Measurements from ENCODE around the gene DIPK1B.

DIPK1B gene

DNA sequence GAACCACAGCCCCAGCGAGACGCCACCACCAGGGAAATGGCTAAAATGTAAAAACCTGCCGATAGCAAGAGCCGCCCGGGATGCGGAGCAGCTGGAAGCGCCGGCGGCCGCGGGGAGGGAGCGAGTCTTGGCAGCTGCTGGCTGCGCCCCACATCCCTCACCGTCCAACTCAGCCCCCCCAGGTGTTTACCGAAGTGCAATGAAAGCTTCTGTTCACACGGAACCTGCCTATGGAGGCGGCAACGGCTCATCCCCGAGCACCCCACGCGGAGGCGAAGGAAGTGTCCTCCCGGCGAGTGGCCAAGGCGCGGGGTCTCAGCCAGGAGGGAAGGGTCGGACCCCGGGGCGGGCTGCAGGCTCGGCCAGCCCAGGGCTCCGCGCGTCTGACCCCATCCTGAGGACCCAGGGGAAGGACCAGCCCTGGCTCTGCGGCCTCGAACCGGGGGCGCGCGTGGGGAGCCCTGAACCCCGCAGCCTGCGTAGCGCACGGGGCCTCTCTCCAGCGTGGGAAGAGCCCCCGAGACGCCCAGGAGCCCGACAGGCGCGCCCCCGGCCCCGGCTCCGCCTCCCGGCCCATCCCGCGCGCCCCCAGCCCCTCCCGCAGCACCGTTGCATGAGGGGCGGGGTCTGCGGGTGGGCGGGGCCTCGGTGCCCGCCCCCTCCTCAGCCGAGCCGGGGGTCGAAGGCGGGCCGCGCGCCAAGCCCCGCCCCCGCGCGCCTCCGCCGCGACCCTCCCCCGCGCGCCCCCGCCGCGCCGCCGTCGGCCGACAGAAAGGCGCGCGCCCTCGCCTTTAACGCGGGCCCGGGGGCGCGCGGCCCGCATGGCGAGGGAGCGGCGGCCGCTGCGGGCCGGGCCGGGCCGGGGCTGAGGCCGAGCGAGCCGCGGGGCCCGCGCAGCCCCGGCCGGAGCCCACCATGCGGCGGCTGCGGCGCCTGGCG lies at the start of gene DIPK1B:
TSS of gene DIPK1B (plus strand) at position 822 of the 939 bp plus-strand sequence. CDS start at position 916, 94 bp downstream.
- peak; percentile 15 for DNase-seq

DNA sequence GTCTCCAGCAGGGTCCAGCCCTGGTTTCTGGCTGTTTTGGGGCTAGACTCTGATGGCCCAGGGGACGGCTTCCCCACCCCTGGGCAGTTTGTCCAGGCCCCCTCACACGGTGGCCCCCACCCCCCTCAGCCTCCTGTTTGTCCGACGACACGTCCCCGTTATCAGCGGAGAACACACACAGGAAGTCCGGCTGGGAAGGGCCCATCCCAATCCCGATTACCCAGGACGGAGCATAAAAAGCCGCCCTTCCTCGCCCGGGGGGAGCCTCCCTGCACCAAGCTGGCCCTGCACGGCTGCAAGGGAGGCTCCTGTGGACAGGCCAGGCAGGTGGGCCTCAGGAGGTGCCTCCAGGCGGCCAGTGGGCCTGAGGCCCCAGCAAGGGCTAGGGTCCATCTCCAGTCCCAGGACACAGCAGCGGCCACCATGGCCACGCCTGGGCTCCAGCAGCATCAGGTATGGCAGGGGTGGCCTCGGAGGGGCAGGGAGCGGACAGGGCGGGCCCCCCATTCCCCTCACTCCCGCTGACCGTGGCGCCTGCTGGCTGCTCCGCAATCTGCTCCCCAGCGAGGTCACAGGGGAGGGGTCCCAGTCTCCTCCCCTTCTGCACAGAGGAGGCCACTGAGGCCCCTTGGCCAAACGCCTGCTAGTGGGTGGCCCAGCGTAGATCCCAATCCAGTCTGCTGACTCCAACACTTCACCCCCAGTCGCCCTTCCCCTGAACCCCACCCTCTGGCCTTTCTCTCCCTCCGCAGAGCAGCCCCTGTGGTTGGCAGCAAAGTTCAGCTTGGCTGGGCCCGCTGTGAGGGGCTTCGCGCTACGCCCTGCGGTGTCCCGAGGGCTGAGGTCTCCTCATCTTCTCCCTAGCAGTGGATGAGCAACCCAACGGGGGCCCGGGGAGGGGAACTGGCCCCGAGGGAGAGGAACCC lies 49.5 kb upstream of the DIPK1B start, which contains the start of gene EGFL7:
TSS of gene EGFL7 (plus strand) at position 261 of the 926 bp plus-strand sequence. CDS start 5,367 bp downstream, outside the sequence.
- no peak for DNase-seq

DNA sequence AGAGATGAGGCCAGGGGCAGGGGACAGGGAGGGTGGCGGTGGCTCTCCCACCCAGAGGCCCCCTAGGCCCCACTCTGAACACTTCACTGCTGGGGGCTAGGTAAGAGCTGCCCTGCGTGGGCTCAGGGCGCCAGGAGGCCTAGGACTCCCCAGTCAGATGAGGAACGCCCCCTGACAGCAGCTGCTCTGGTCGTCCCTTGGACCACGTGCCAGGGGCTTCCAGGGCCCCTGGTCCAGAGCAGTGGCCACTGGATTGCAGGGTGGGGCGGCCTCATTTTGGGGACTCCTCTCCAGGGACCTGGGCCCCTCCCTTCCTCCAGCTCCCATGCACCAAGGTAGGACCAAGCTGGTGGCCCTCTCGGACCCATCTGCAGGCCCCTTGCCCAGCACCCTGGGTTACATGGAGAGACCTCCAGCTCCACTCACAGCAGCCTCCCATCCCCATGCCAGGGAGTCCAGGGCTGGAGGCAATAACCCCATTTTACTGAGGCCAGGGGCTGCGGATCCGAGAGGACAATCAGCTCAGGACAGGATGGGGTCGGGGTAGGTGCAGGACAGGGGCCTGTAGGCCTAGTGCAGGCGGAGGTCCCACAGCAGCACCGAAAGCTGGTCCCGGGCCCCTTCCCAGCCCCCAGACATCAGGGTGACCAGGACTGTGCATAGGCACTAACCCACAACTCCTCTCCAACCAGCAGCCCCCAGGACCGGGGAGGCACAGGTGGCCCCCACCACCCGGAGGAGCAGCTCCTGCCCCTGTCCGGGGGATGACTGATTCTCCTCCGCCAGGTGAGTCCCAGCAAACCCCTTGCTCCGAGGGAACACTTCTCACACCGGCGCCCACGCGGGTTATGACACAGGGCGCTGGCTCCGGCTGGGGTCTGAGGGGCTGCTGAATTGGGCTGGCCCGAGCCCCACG lies 48.1 kb upstream of the DIPK1B start:
- DNase-seq = no peak

DNA sequence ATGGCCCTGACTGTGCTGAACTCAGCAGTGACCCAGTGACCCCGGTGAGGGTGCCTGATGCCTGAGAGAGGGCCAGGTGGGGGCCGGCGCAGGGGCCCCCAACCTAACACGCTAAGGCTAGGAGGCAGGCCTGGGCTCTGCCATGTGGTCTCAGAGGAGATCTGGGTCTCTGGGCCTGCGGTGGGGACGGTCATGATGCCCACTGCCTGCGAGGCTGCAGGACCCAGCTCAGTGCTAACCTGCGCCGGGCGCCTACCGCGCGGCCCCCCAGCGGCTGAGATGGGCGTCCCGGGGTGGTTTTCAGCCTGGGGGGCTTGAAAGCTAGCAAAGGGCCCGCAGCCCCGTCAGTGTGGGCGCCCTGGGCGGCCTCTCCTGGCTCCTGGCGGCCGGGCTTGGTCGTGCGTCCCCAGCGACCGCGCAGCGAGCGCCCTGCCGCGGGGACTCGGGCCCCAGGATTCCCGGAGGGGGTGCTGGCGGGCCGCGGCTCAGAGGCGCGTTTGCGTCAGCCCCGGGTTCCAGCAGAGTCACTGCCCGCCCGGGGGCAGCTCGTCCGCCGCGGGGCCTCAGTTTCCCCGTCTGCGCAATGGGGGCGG lies 47.2 kb upstream of the DIPK1B start:
- no peak for DNase-seq

DNA sequence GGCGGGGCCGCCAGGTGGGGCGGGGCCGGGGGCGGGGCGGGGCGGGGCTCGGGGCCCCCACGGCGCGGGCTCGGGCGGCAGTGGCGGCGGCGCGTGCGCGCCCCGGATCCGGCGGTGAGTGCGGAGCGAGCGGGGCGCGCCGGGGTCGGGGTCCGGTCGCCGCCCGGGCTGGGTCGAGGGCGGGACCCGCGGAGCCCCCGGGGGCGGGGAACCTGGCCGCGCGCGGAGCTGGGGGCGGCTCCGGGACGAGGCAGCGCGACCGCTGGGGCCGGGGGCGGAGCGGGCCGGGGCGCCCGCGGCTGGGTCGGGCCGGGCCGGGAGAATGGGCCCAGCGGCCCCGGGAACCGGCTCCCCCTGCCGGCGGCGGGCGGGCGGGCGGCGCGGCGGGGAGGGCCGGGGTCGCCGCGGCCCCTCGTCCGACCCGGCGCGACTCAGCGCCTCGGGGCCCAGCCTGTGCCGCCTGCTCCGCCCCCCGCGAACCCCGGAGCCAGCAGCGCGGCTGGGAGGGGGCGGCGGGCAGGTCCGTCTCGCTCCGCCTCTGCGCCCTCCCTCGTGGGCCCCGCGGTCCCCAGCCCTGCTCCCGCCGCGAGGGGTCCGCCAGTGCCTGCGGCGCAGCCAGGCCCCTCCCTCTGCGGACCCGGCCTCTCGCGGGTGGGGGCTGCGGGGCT lies 46.5 kb upstream of the DIPK1B start:
- no peak for DNase-seq

DNA sequence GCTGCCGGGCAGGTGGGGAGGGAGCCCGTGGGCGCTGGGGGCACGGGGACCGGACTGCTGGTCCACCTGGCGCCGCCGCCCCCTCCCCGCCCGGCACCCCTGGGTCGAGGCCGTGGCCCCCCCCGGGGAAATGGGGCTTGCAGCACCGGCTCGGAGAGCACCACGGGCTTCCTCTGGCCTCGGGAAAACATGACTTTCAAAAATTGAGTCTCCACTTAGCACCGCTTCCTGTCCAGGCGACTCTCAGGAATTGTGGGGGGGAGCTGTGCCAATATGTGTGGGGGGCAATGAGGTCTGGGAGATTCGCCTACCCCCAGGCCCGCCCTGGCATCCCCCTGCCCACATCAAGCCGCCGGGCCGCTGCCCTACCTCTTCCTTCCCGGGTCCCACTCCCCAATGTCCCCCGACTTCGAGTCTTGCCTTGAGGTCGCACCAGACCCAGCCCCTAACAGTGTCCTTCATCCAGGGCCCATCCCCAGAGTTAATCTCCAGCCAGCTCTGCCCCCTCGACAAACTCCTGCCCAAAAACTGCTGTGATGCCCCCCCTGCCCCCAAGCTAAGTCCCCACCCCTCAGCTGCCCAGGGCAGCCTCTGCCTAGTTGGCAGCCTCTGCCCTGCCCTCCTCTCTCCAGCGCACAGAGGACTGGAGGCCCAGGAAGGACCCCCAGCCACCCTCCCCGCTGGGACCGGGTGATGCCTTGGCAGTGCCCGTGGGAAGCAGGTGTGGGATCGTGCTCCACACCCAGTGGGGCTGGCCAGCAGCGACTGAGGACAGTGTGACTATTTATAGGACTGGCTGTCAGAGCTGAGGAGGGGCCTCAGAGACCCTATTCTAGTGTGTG lies 45.8 kb upstream of the DIPK1B start:
- no peak for DNase-seq

DNA sequence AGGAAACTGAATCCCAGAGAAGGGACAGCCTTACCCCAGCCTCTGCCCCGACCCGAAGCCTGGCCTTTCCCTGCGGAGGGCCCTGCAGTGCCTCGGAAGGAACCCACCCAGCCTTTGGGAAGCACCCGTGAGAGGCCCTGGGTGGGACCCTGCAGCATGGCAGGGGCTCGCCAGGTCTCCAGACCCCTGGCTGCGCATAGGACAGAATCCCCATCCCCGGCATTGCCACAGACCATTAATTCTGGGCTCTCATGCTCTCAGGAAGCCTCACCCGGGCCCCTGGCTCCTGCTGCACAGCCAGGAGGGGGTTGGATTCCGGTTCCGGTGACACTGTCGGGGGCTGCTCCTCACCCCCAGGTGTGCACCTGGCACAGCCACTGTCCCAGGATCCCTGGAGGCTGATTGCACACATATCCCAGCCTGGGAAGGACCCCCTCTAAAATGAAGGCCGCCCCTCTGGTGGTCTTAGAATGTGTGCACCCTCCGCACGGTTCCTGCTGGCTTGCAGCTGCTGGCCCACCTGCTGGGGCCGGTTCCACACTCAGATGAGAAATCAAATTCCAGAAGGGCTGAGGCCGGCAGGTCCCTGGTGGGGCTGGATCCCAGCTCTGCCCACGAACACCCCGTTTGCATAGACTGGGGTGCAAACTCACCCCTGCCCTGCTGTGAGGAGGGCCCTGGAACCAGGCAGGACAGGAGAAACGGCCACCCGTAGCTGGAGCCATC lies 45.0 kb upstream of the DIPK1B start:
- DNase-seq = no peak

DNA sequence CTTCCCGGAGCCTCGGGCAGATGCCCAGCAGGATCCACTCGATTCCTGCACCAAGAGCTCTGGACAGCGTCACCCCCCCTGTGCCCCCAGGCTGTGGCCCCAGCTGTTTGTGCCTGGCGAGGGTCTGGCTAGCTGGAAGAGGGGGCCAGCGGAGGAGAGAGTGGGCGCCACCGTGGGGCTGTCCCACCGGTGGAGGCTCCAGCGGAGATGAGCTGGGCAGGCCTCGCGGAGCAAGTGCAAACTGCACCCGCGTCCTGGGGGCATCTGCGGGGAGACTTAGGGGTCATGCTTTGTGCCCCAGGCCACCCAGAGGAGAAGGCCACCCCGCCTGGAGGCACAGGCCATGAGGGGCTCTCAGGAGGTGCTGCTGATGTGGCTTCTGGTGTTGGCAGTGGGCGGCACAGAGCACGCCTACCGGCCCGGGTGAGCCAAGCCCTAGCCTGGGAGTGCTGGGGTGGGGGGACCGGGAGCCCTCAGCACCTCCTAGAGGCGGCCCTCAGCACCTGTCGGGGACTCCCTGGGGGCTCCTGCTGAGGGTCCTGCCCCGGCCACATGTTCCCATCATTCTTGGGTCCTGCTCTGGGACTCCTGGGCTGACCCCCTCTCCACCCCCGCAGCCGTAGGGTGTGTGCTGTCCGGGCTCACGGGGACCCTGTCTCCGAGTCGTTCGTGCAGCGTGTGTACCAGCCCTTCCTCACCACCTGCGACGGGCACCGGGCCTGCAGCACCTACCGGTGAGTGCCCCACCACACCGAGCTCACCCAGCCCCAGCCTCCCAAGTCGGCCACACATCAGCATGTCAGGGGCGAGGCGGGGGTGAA lies 44.2 kb upstream of the DIPK1B start:
- no peak for DNase-seq

DNA sequence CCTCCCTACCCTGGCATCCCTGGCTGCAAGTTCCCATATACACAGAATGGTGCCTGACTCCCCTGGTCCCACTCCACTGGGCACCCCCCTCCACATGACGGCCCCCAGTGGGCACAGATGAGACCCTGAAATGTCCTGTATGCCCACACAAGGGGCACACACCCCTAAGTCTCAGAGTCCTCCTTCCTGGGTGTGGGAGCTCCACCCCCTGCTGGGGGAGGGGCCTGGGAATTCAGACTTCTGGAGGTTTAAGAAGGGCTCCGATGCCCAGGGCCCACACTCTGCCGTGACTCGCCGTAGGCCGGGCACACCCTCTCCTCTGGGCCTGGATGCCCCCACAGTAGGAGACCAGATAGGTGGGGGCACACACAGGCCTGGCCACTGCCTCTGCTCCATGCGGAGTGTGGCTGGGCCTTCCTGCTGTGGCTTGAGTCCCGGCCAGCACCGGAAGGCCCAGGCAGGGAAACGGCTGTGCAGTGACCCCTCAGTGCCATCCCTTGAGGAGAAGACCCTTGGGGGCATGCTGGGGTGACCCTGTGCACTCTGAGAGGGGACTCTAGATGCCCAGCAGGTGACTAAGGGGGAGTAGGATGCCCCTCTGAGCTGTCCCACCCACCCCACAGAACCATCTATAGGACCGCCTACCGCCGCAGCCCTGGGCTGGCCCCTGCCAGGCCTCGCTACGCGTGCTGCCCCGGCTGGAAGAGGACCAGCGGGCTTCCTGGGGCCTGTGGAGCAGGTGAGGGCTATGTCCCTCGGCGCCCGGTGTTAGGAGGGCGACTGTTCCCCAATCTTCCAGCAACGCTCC lies 43.2 kb upstream of the DIPK1B start:
- no peak for DNase-seq

DNA sequence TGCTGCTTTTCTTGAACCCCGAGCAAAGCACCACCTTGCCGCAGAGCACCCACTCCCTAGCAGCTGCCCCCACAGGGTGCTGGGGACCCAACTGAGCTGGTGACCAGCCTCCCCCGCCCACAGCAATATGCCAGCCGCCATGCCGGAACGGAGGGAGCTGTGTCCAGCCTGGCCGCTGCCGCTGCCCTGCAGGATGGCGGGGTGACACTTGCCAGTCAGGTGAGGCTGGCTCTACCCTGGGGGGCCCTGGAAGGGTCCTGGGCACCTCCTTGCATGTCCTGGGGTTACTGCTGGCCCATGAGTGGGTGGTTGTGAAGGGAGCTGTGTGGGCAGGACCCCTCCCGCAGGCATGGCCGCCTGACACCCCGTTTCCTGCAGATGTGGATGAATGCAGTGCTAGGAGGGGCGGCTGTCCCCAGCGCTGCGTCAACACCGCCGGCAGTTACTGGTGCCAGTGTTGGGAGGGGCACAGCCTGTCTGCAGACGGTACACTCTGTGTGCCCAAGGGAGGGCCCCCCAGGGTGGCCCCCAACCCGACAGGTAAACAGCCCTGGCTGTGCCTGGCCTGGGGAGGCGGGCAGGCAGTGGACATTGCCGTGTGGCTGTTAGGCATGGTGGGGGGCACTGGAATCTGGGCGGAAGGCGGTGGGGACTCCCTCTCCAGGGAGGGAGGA lies 42.4 kb upstream of the DIPK1B start:
- DNase-seq = no peak

DNA sequence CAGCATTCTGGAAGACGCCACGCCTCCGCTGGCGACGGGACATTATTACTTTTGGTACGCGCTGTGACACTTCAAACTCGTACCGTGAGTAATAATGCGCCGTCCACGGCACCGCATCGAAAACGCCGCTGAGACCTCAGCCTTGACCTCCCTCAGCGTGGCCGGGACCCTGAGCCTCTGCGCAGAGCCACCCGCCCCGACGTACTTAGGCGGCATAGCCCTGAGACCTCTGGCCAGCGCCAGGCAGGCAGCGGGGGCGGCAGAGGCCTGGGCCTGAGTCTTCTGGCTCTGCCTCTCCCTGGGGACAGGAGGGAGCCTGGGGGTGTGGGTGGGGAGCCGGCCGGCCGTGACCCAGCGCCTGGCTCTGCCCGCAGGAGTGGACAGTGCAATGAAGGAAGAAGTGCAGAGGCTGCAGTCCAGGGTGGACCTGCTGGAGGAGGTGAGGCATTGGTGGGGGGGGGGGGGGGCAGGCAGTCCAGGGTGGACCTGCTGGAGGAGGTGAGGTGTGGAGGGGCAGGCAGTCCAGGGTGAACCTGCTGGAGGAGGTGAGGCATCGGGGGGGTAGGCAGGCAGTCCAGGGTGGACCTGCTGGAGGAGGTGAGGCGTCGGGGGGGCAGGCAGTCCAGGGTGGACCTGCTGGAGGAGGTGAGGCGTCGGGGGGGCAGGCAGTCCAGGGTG lies 41.7 kb upstream of the DIPK1B start:
- DNase-seq = no peak

DNA sequence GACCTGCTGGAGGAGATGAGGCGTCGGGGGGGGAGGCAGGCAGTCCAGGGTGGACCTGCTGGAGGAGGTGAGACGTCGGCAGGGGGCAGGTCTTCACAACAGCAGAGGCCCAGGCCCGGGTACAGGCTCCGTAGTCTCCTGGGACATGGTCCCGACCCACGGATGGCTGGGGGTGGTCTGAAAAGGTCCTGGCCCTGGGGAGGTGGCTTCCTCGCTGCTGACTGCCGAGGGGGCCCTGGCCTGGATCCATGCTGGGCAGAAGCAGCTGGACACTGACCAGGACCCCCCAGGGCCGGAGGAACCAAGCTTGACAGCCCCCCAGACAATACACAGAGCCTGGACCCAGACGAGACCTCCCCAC lies 41.1 kb upstream of the DIPK1B start:
- DNase-seq = no peak

DNA sequence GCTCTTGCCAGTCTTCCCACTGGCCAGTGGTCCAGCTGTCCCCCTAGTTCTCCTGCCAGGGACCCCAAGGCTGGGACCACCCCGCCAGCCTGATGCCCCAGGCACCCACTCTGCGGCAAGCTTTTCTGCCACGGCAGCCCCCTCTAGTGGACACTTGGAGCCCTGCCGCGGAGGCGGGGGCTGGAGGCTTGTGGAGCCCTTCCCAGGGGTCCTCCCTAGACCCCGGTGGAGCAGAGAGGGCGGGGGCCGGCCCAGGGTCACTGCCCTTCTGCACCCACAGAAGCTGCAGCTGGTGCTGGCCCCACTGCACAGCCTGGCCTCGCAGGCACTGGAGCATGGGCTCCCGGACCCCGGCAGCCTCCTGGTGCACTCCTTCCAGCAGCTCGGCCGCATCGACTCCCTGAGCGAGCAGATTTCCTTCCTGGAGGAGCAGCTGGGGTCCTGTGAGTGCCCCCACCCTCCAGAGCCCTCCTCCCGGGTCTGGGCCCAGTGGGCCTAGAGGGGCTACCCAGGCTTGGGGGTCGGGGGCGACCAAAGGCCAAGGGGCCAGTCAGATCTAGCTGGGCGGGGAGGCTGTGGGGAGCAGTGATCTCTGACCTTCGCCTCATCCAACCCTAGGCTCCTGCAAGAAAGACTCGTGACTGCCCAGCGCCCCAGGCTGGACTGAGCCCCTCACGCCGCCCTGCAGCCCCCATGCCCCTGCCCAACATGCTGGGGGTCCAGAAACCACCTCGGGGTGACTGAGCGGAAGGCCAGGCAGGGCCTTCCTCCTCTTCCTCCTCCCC lies 40.5 kb upstream of the DIPK1B start:
- DNase-seq = no peak

DNA sequence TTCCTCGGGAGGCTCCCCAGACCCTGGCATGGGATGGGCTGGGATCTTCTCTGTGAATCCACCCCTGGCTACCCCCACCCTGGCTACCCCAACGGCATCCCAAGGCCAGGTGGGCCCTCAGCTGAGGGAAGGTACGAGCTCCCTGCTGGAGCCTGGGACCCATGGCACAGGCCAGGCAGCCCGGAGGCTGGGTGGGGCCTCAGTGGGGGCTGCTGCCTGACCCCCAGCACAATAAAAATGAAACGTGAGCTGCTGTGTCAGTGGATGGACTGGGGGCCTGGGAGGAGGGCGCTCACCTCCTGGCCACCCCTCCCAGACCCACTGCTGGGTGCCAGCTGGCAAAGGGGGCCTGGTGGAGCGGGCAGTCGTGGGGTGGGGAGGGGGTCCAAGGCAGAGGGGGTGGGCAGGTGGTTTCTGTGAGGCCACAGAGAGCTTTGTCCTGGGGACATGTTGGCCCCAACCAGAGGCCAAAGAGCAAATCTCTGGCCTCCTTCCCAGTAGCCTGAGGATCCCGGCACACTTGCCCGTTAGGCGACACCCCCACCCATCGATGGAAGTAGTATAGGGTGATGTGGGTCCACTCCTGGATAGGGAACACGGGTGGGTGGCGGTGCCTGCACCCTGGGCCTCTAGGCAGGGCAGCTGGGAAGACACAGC lies 39.8 kb upstream of the DIPK1B start:
- DNase-seq = no peak
